ELF-1 (cell line): ENCODE measurements around the gene ZNF770.

Experiments
- DNase-seq: peaks from one replicate; pipeline ENCODE4 v3.0.0-alpha.2; 2016; ENCODE audit warnings: low read depth, low spot score

Gene ZNF770, protein sequence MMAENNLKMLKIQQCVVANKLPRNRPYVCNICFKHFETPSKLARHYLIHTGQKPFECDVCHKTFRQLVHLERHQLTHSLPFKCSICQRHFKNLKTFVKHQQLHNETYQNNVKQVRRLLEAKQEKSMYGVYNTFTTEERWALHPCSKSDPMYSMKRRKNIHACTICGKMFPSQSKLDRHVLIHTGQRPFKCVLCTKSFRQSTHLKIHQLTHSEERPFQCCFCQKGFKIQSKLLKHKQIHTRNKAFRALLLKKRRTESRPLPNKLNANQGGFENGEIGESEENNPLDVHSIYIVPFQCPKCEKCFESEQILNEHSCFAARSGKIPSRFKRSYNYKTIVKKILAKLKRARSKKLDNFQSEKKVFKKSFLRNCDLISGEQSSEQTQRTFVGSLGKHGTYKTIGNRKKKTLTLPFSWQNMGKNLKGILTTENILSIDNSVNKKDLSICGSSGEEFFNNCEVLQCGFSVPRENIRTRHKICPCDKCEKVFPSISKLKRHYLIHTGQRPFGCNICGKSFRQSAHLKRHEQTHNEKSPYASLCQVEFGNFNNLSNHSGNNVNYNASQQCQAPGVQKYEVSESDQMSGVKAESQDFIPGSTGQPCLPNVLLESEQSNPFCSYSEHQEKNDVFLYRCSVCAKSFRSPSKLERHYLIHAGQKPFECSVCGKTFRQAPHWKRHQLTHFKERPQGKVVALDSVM

GRCh38 chr15:34988027-34988902 is at the start of gene ZNF770:
Gene ZNF770 (minus strand): TSS chr15:34988287. CDS start chr15:34983434, 4,853 bp downstream.
- DNase-seq: peak; percentile 89

DNA sequence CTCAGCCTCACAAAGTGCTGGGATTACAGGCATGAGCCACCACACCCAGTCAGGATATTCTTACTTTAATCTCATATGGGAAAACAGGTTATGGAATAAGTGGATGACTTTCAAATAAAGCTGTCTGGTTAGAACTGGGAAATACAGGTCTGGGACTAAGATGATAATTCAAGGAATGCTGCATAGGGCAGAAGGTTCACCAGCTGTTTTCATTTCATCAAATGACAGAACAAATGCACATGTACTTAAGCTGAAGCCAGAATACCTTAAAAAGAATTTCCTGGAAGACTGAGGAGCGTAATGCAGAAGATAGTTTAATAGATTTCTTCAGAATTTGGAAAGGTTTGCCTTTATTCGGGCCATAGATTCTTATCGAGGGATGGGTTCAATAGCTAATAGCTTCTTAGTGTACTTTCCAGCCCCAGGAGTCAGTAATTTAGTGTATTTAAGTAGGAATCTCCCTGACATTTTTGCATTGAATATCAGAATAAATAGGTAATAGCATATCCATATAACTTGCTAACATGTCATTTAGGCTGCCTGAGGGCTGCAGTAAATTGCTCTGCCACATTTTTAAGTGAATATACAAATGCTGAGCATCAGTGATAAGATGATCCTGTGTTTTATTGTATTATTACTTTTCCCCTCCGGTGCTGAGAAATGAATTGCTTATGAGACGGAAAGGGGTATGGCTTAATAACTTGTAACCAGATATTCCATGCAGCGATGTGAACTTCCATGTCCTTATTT is 40.3 kb upstream of the ZNF770 start:
- DNase-seq: no peak

DNA sequence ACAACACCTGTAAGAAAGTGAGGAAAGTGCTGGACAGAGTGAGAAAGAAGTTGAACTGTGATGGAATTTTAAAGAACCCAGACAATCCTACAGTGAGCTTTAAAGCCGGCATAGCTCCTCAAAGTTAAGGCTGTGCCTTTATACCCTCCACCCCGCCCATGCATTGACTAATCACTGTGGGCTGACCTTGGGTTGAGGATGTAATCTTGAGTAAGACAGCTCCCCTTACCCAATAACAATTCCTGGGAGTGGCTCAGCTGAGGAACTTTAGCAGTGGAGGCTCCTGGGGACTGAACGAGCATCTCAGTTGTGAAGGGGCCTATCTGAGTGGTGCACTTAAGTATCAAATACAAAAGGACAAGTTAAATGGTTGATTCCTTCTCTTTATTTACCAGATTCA is 35.7 kb upstream of the ZNF770 start:
- no peak for DNase-seq

GRCh38 chr15:35020974-35021373 is 32.9 kb upstream of the ZNF770 start:
- DNase-seq: no peak

- peak; percentile 26 for DNase-seq
Measured at GRCh38 chr15:35019404-35020327, 31.6 kb upstream of the ZNF770 start.

- no peak for DNase-seq
Measured at GRCh38 chr15:35014241-35014640, 26.2 kb upstream of the ZNF770 start.

DNA sequence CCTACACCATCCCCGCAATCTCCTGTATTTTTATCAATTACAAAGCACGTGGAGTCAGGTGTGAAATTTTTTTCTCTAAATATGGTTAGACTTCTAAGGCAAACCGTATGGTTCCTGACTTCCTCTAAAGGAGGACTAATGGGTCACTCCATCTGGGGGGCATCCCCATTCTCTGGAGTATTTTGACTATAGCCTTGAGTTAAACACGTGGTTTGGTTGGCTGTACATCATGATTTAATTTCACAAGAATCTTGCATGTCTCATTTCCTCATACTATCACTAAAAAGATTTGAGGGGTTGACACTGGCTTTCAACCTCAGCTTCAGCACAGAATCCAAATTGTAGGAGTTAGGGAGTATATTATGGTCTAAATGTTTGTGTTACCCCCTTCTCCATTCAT is 25.3 kb upstream of the ZNF770 start:
- DNase-seq: no peak

DNA sequence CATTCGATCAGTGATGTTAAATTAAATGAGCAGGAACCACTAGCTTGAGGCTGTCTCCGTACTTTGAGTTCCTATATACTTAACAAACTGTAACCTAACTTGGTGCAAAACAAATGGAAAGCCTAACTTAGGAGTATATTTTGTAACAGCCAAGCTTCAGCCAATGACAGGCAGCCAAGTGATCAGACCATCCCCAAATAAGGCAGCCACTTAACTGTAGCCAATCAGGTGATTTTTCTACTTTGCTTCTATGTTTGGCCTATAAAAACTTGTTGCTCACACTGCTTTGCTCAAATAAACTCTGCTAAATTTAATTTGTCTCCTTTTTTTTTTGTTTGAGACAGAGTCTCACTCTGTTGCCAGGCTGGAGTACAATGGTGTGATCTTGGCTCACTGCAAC is 19.3 kb upstream of the ZNF770 start:
- DNase-seq: no peak

DNA sequence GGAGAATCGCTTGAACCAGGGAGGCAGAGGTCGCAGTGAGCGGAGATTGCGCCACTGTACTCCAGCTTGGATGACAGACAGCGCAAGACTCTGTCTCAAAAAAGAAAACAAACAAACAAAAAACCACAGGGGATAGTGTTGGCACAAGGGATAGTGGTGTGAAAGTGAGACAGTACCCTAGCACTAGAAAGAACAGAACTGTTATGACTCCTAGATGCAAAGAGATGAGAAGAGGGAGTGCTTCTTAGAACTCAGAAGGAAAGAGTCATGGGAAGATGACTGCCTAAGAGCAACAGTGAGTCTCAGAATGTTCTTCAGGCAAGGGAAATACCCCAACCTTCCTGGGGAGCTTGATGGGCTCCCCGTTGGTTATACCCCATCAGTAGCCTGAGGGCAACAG is 17.8 kb upstream of the ZNF770 start:
- DNase-seq: no peak

DNA sequence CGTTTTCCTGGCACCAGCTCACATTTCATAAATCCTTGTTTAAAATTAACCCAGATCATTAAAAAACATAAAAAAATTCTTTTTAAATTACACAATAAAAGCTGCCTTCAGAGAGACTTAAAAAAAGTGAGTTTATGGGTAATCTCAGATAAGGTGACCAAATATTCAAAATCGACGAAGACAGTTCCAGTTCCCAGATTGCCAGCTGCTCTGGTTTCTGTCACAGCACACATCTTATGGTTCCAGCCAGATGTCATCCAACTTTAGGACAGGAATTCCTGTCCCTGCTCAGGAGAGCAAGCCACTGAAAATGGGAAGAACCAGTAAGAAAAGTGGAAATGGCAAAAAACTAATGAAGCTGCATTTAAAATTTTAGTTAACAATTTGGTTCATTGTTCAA is 15.8 kb upstream of the ZNF770 start:
- no peak for DNase-seq

- DNase-seq: peak; percentile 36
Measured at GRCh38 chr15:35000511-35000910, 12.4 kb upstream of the ZNF770 start.

GRCh38 chr15:34999906-35000305 is 11.8 kb upstream of the ZNF770 start:
- DNase-seq: no peak

DNA sequence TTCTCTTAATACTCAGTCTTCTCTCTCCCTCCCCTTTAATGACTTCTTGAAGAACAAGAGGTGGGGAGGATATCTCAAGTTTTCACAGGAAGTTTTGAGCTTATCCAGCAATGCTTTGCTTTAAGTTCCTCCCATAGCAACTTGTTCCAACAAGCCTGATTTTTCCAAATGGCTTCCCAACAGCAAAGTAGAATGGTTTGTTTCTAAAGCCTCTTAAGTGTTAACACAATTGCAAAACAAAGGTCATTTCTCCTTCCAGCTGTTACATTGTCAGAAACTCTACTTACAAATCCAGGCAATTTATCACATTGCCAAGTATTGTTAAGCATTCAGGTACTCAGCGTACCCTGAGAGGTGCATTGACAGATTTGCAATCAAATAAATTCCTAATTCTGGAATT is 6.8 kb upstream of the ZNF770 start:
- DNase-seq: no peak

- no peak for DNase-seq
Measured at GRCh38 chr15:34993877-34994276, 5.8 kb upstream of the ZNF770 start.

DNA sequence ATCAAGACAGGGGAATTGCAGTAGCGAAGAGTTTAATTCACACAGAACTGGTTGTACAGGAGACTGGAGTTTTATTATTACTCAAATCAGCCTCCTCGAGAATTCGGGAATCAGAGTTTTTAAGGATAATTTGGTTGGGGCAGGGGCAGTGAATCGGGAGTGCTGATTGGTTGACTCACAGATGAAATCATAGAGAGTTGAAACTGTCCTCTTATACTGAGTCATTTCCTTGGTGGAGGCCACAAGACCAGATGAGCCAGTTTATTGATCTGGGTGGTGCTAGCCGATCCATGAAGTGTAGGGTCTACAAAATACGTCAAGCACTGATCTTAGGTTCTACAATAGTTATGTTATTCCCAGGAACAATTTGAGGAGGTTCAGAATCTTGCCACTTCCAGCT is 5.3 kb upstream of the ZNF770 start:
- no peak for DNase-seq

GRCh38 chr15:34987609-34988026 is 469 bp downstream of the ZNF770 start:
- DNase-seq: peak; percentile 34

DNA sequence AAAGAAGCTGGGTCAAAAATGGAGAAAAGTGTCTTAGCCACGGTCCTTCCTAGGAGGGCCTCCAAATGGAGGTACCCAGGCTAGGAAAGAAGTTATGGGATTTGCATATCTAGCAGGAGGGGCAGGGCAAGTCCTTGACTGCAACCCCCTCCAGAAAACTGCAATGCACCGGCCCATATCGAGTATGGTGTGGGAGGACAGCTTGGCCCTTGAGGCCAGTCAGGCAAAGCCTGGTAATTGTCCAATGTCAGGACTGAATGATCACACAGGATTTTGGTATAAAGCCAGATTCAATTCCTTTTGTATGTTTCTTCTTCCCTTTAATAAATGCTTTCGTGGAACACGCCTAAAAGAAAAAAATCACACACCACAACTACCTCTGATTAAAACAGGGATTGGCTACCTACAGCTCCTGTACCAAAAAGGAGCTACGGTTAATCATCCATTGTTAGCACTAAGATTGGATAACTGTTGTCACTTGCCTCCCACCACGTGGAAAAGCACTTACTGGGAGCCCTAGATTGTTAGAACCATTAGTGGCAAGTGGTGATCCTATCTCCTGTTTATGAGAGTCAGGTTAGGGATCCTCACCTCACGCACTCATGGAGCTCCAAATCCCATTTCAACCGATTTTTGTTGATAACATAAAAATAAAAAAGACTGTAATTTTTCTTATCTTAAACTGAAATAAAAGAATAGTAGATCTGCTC is 1.2 kb downstream of the ZNF770 start:
- peak; percentile 20 for DNase-seq

DNA sequence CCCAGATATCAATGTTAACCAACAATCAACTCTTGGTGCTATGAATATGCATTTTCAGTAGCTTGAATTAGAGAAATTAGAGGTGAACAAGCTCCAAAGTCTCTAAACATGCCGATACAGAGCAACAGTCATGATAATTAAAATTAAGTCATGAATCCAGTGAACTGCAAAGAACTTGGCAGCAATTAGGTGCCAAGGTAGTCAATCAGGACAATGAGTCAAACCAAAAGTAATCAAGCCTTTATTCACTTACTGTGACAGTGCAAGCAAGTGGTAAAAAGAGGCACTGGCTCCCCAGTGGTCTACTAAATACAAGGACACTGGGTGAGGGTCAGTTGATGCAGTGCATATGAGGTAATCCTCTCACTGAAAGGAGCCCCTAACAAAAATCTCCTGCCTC is 1.8 kb downstream of the ZNF770 start:
- DNase-seq: no peak

DNA sequence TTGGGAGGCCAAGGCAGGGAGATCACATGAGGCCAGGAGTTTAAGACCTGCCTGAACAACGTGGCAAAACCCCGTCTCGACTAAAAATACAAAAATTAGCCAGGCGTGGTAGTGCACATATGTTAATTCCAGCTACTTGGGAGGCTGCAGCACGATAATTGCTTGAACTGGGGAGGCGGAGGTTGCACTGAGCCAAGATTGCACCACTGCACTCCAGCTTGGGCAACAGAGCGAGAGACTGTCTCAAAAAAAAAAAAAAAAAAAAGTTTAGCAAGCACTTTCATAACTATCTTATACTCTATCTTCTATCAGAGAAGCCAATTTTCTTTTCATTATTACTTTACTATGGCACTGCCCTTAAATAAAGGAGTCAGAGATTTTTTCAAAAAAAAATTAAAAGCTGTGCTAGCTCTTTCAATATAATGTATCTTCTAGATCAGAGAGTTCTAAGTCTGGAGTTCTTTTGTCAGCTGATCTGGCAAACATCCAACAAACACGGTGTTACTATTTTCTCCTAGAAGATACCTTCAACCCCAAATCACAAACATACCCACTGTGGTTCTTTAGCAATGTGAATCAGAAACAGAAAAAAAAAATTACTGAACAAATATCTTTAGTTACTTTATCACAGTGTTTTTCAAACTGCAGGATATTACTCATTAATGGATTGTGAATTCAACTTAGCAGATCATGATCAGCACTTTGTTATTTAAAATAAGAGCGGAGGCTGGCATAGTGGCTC is 3.0 kb downstream of the ZNF770 start:
- DNase-seq: no peak
